Thyroid gland (tissue), 4 donors: ENCODE results near the gene ABR. TPM values are rescaled to one million over a fixed set of nuclear protein-coding genes. Genes with fewer than 3 reads are reported as not detected.

Experiments
- DNase-seq, 2 donors: peaks; one replicate each; pipeline ENCODE4 v3.0.0-alpha.2; 2019
- H3K27ac ChIP-seq, 3 donors: fragments of 200-600 bp; sonication (generic); 1 replicate in 2 of 3; 2 replicates in 1 of 3; pipeline ENCODE4 v1.5.1; 2016 to 2019; ENCODE audit warnings: mild to moderate bottlenecking in 1 of 3, moderate library complexity in 1 of 3
- H3K27me3 ChIP-seq: fragments of 200-600 bp; sonication (generic); one replicate; pipeline ENCODE4 v1.5.1; 2019
- H3K36me3 ChIP-seq, 2 donors: fragments of 200-600 bp; sonication (generic); one replicate each; pipeline ENCODE4 v1.5.1; 2016 to 2019
- H3K4me1 ChIP-seq, 2 donors: fragments of 200-600 bp; sonication (generic); one replicate each; pipeline ENCODE4 v1.5.1; 2017 to 2019
- H3K4me3 ChIP-seq, 3 donors: fragments of 200-600 bp; sonication (generic); replicated peaks in 1 of 3; 1 replicate in 2 of 3; 2 replicates in 1 of 3; pipeline ENCODE4 v1.5.1; 2016; ENCODE audit warnings: mild to moderate bottlenecking in 1 of 3
- H3K9me3 ChIP-seq: fragments of 200-600 bp; sonication (generic); one replicate; pipeline ENCODE4 v1.5.1; 2017
- POLR2A ChIP-seq, 2 donors: fragments of 450-650 bp; IDR thresholded peaks; one replicate each; pipeline ENCODE4 v1.6.1; 2017; ENCODE audit warnings: antibody characterized with exemption in 2 of 2, mild to moderate bottlenecking in 2 of 2, moderate library complexity in 1 of 2
- WGBS, 2 donors: methylation state at CpG; one replicate each; pipeline ENCODE4 v1.1.5; 2017; 5-methylcytosine and 5-hydroxymethylcytosine counted together
- intact Hi-C: fragments of 100-400 bp; cut with DNase I; formaldehyde crosslinking; loops from one replicate; pipeline ENCODE4 v1.15.1; 2023
- total RNA-seq, 4 donors: library from RNA; depleted of rRNA; stranded (reverse); fragments of >200 nt; gene quantifications; one replicate each; pipeline ENCODE4 v1.2.3, GENCODE V29; 2016
- TF ChIP-seq, protein P1 (sequence below), 6 experiments: fragments of 200-600 bp in 3 of 6; fragments of 450-650 bp in 3 of 6; sonication (generic) in 3 of 6; IDR thresholded peaks; one replicate each; pipeline ENCODE4 v1.5.1; 2016 to 2019; ENCODE audit warnings: antibody characterized with exemption in 6 of 6, mild to moderate bottlenecking in 2 of 6, inconsistent platforms in 1 of 6, moderate library complexity in 1 of 6

ABR gene
- total RNA-seq, 4 donors from 2014 or later: 23.7 to 33.7 (median 31.5) TPM

- H3K9me3 ChIP-seq: no peaks in the 10 kb centered on the region
- 78 to 82% methylated on average over 5 of the region's 5 CpGs for WGBS, 2 donors
- no peak overlapping the region for H3K27ac ChIP-seq
- no peaks in the 10 kb centered on the region for H3K36me3 ChIP-seq
- intact Hi-C loops: no loop called here
- no peaks in the 10 kb centered on the region for H3K27me3 ChIP-seq
- TF ChIP-seq POLR2A (IDR thresholded peaks at IDR 0.05): no peak
- TF ChIP-seq, protein P1, sequence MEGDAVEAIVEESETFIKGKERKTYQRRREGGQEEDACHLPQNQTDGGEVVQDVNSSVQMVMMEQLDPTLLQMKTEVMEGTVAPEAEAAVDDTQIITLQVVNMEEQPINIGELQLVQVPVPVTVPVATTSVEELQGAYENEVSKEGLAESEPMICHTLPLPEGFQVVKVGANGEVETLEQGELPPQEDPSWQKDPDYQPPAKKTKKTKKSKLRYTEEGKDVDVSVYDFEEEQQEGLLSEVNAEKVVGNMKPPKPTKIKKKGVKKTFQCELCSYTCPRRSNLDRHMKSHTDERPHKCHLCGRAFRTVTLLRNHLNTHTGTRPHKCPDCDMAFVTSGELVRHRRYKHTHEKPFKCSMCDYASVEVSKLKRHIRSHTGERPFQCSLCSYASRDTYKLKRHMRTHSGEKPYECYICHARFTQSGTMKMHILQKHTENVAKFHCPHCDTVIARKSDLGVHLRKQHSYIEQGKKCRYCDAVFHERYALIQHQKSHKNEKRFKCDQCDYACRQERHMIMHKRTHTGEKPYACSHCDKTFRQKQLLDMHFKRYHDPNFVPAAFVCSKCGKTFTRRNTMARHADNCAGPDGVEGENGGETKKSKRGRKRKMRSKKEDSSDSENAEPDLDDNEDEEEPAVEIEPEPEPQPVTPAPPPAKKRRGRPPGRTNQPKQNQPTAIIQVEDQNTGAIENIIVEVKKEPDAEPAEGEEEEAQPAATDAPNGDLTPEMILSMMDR (IDR thresholded peaks at IDR 0.05): no peak
- H3K4me3 ChIP-seq: no peak overlapping the region
- no peaks in the 10 kb centered on the region for H3K4me1 ChIP-seq
- no peak for DNase-seq
Measured at GRCh38 chr17:1211287-1211686, 31.5 kb upstream of the ABR start.

DNA sequence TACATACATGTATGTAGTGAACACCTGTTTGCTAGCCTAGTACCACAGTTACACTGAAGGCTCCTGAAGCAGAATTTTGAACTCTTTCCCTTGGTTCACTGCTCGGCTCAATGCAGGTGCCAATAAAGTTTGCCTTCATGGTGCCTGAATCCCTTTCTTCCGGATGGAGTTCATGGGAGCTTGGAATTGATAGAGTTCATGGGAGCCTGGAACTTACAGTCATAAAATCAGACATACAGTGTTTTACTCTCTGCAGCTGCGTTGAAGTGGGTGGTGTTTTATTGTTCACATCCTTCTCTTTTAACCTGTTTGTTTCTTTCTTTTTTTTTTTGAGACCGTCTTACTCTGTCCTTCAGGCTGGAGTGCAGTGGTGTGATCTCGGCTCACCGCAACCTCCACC lies 29.2 kb upstream of the ABR start:
- Histone ChIP-seq H3K4me3 (no peak overlapping the region), H3K4me1 (no peaks in the 10 kb centered on the region), H3K9me3 (no peaks in the 10 kb centered on the region), H3K36me3 (no peaks in the 10 kb centered on the region), H3K27me3 (no peaks in the 10 kb centered on the region), H3K27ac (no peak overlapping the region)
- no peak for TF ChIP-seq POLR2A (IDR thresholded peaks at IDR 0.05)
- TF ChIP-seq, protein P1 (IDR thresholded peaks at IDR 0.05): no peak
- 84 to 85% methylated on average over 6 of the region's 6 CpGs for WGBS, 2 donors
- intact Hi-C loops: no loop called here
- no peak for DNase-seq

GRCh38 chr17:1206026-1206777 lies 26.4 kb upstream of the ABR start:
- intact Hi-C loops: no loop called here
- no peak overlapping the region for H3K27ac ChIP-seq

GRCh38 chr17:1203967-1204291 lies 24.1 kb upstream of the ABR start:
- no peak for DNase-seq
- WGBS, 2 donors: 41 to 91% methylated on average over 6 to 18 of the region's 19 CpGs
- Histone ChIP-seq H3K27ac (no peak overlapping the region), H3K4me3 (peak overlapping the region in 1 of 3 donors; percentile 29), H3K9me3 (no peaks in the 10 kb centered on the region), H3K36me3 (no peaks in the 10 kb centered on the region), H3K4me1 (peaks cover 0 to under 1% of the 10 kb centered on the region in 2 donors), H3K27me3 (no peaks in the 10 kb centered on the region)
- intact Hi-C loops: no loop called here
- TF ChIP-seq POLR2A (IDR thresholded peaks at IDR 0.05): no peak
- TF ChIP-seq, protein P1 (IDR thresholded peaks at IDR 0.05): no peak

More at GRCh38 chr17:1206026-1206777, 26.4 kb upstream of the ABR start:
- H3K36me3 ChIP-seq: no peaks in the 10 kb centered on the region
- H3K4me3 ChIP-seq: no peak overlapping the region
- TF ChIP-seq POLR2A (IDR thresholded peaks at IDR 0.05): no peak
- TF ChIP-seq, protein P1 (IDR thresholded peaks at IDR 0.05): no peak
- no peak for DNase-seq
- WGBS, 2 donors: 76 to 81% methylated on average over 12 of the region's 12 CpGs
- no peaks in the 10 kb centered on the region for H3K4me1 ChIP-seq
- H3K27me3 ChIP-seq: no peaks in the 10 kb centered on the region
- no peaks in the 10 kb centered on the region for H3K9me3 ChIP-seq

GRCh38 chr17:1203111-1203966 lies 23.6 kb upstream of the ABR start:
- Histone ChIP-seq H3K4me1 (peaks cover 0 to 6% of the 10 kb centered on the region in 2 donors), H3K27me3 (no peaks in the 10 kb centered on the region), H3K36me3 (no peaks in the 10 kb centered on the region), H3K27ac (no peak overlapping the region), H3K4me3 (peak overlapping the region in 2 of 3 donors; percentile 29 to 30), H3K9me3 (no peaks in the 10 kb centered on the region)
- no peak for TF ChIP-seq POLR2A (IDR thresholded peaks at IDR 0.05)
- TF ChIP-seq, protein P1 (IDR thresholded peaks at IDR 0.05): no peak
- DNase-seq: no peak
- 21 to 28% methylated on average over 17 to 19 of the region's 91 CpGs for WGBS, 2 donors
- intact Hi-C loops: no loop called here
